H9 (cell line): ENCODE results near the gene UPF1. TPM values are rescaled to one million over a fixed set of nuclear protein-coding genes. Genes with fewer than 3 reads are reported as not detected.

Source experiments
- DNase-seq: peaks from one replicate; pipeline ENCODE4 v3.0.0-alpha.2; 2017
- H2AFZ ChIP-seq: one replicate; pipeline ENCODE4 v1.6.1; 2013; ENCODE audit warnings: mild to moderate bottlenecking, low read length, control low read depth, moderate library complexity
- H2AK5ac ChIP-seq: 2 replicates; pipeline ENCODE4 v1.6.1; 2013; ENCODE audit warnings: low read length, control low read depth, mixed read lengths; ENCODE audit not compliant: insufficient read length
- H2BK120ac ChIP-seq: one replicate; pipeline ENCODE4 v1.6.1; 2013; ENCODE audit warnings: low read depth, mild to moderate bottlenecking, low read length, control low read depth, inconsistent platforms; ENCODE audit not compliant: poor library complexity, severe bottlenecking
- H2BK12ac ChIP-seq: 2 replicates; pipeline ENCODE4 v1.6.1; 2013; ENCODE audit warnings: low read length, control low read depth, mixed read lengths, low read depth; ENCODE audit not compliant: insufficient read length
- H2BK15ac ChIP-seq: 2 replicates; pipeline ENCODE4 v1.6.1; 2013; ENCODE audit warnings: low read depth, low read length, control low read depth
- H2BK20ac ChIP-seq: one replicate; pipeline ENCODE4 v1.6.1; 2013; ENCODE audit warnings: low read depth, mild to moderate bottlenecking, low read length, control low read depth, inconsistent platforms; ENCODE audit not compliant: poor library complexity, severe bottlenecking
- H2BK5ac ChIP-seq: 2 replicates; pipeline ENCODE4 v1.6.1; 2013; ENCODE audit warnings: low read length, control low read depth, mixed read lengths; ENCODE audit not compliant: insufficient read length
- H3K14ac ChIP-seq: 2 replicates; pipeline ENCODE4 v1.6.1; 2013; ENCODE audit warnings: low read length, control low read depth; ENCODE audit not compliant: insufficient read depth
- H3K18ac ChIP-seq: 2 replicates; pipeline ENCODE4 v1.6.1; 2013; ENCODE audit warnings: low read depth, mild to moderate bottlenecking, mixed read lengths, low read length, control low read depth; ENCODE audit not compliant: insufficient read length
- H3K23ac ChIP-seq: 2 replicates; pipeline ENCODE4 v1.6.1; 2013; ENCODE audit warnings: low read length, control low read depth, mixed read lengths, low read depth; ENCODE audit not compliant: insufficient read length
- H3K23me2 ChIP-seq: 2 replicates; pipeline ENCODE4 v1.6.1; 2013; ENCODE audit warnings: low read depth, mild to moderate bottlenecking, mixed read lengths, low read length, control low read depth; ENCODE audit not compliant: insufficient read length, poor library complexity, severe bottlenecking
- H3K27ac ChIP-seq: 2 replicates; pipeline ENCODE4 v1.5.1; 2013; ENCODE audit warnings: low read length, control low read depth, mixed read lengths, low read depth; ENCODE audit not compliant: insufficient read length
- H3K27me3 ChIP-seq: 2 replicates; pipeline ENCODE4 v1.6.1; 2013; ENCODE audit warnings: low read length, control low read depth, inconsistent platforms; ENCODE audit not compliant: insufficient read depth
- H3K4ac ChIP-seq: 2 replicates; pipeline ENCODE4 v1.6.1; 2013; ENCODE audit warnings: low read depth, mild to moderate bottlenecking, control low read depth, inconsistent platforms, low read length, moderate library complexity
- H3K4me1 ChIP-seq: 2 replicates; pipeline ENCODE4 v1.6.1; 2013; ENCODE audit warnings: low read length, control low read depth, inconsistent platforms; ENCODE audit not compliant: insufficient read depth
- H3K4me2 ChIP-seq: 2 replicates; pipeline ENCODE4 v1.6.1; 2013; ENCODE audit warnings: low read length, control low read depth, mixed read lengths; ENCODE audit not compliant: insufficient read length, insufficient read depth
- H3K56ac ChIP-seq: 2 replicates; pipeline ENCODE4 v1.6.1; 2013; ENCODE audit warnings: low read depth, mild to moderate bottlenecking, mixed read lengths, low read length, control low read depth; ENCODE audit not compliant: insufficient read length
- H3K79me1 ChIP-seq: 2 replicates; pipeline ENCODE4 v1.6.1; 2013; ENCODE audit warnings: low read depth, mild to moderate bottlenecking, moderate library complexity, low read length, control low read depth, inconsistent platforms; ENCODE audit not compliant: insufficient read depth, poor library complexity, severe bottlenecking
- H3K79me2 ChIP-seq: 2 replicates; pipeline ENCODE4 v1.6.1; 2013; ENCODE audit warnings: low read length, control low read depth, inconsistent platforms; ENCODE audit not compliant: insufficient read depth
- H3K9ac ChIP-seq: 2 replicates; pipeline ENCODE4 v1.6.1; 2013; ENCODE audit warnings: low read length, control low read depth, mixed read lengths; ENCODE audit not compliant: insufficient read length; ENCODE audit errors: extremely low read depth
- H3K9me3 ChIP-seq: one replicate; pipeline ENCODE4 v1.6.1; 2013; ENCODE audit warnings: low read depth, low read length, inconsistent platforms; ENCODE audit not compliant: control insufficient read depth
- H3T11ph ChIP-seq: one replicate; pipeline ENCODE4 v1.6.1; 2013; ENCODE audit warnings: mild to moderate bottlenecking, low read length, control low read depth, inconsistent platforms
- H4K20me1 ChIP-seq: one replicate; pipeline ENCODE4 v1.6.1; 2013; ENCODE audit not compliant: control insufficient read depth, insufficient read length, insufficient read depth
- H4K5ac ChIP-seq: 2 replicates; pipeline ENCODE4 v1.6.1; 2013; ENCODE audit warnings: low read depth, mild to moderate bottlenecking, mixed read lengths, low read length, control low read depth; ENCODE audit not compliant: insufficient read length
- H4K8ac ChIP-seq: replicated peaks from 2 replicates; pipeline ENCODE4 v1.6.1; 2013; ENCODE audit warnings: low read length, control low read depth, mixed read lengths, low read depth; ENCODE audit not compliant: insufficient read length
- H4K91ac ChIP-seq: 2 replicates; pipeline ENCODE4 v1.6.1; 2013; ENCODE audit warnings: low read depth, mild to moderate bottlenecking, moderate library complexity, mixed read lengths, low read length, control low read depth; ENCODE audit not compliant: insufficient read length
- H3K27ac Mint-ChIP-seq, 3 experiments: 2 replicates in 2 of 3; 3 replicates in 1 of 3; pipeline ENCODE4 v1.8.0; 2020 to 2021; ENCODE audit warnings: mixed read lengths in 3 of 3, mild to moderate bottlenecking in 1 of 3, moderate library complexity in 1 of 3
- H3K27me3 Mint-ChIP-seq: 2 replicates; pipeline ENCODE4 v1.8.0; 2021; ENCODE audit warnings: low read depth, mild to moderate bottlenecking, moderate library complexity, mixed read lengths
- H3K36me3 Mint-ChIP-seq, 3 experiments: 2 replicates in 2 of 3; 3 replicates in 1 of 3; pipeline ENCODE4 v1.8.0; 2020 to 2021; ENCODE audit warnings: low read depth in 3 of 3, mixed read lengths in 3 of 3; ENCODE audit not compliant: insufficient read depth in 1 of 3
- H3K4me1 Mint-ChIP-seq, 2 experiments: 2 replicates each; pipeline ENCODE4 v1.8.0; 2020; ENCODE audit warnings: mixed read lengths in 2 of 2
- H3K4me3 Mint-ChIP-seq, 2 experiments: 2 replicates in 1 of 2; 3 replicates in 1 of 2; pipeline ENCODE4 v1.8.0; 2020 to 2021; ENCODE audit warnings: mild to moderate bottlenecking in 2 of 2, mixed read lengths in 2 of 2, moderate library complexity in 1 of 2
- H3K9me3 Mint-ChIP-seq, 2 experiments: 2 replicates in 1 of 2; 3 replicates in 1 of 2; pipeline ENCODE4 v1.8.0; 2020; ENCODE audit warnings: mild to moderate bottlenecking in 2 of 2, mixed read lengths in 2 of 2, moderate library complexity in 1 of 2
- CTCF ChIP-seq: fragments of 200-600 bp; sonication (generic); conservative IDR thresholded peaks from 3 replicates; pipeline ENCODE4 v1.8.0; 2021; ENCODE audit warnings: antibody characterized with exemption, mild to moderate bottlenecking
- WGBS: extraction: QIAGEN DNeasy Blood & Tissue Kit; methylation state at CpG from one replicate; pipeline ENCODE4 v1.1.7; 2013; ENCODE audit warnings: missing lambda C conversion rate, low lambda C conversion rate, mixed read lengths; ENCODE audit not compliant: insufficient read length; ENCODE audit errors: extremely low coverage; 5-methylcytosine and 5-hydroxymethylcytosine counted together
- total RNA-seq: library from RNA; stranded (reverse); gene quantifications from 2 replicates; pipeline ENCODE4 v1.2.1, GENCODE V29; 2021

UPF1 gene
- total RNA-seq, 1 experiment from 2014 or later = 85.4 TPM

- no peak overlapping the region for H2BK15ac ChIP-seq
- no peak overlapping the region for H4K8ac ChIP-seq
- Mint-ChIP-seq H3K4me1 (peaks cover 0 to 10% of the 10 kb centered on the region in 2 experiments; a peak in 1 of 4 replicates), H3K27me3 (peaks cover 17% of the 10 kb centered on the region), H3K36me3 (peaks cover 1 to 9% (median 5%) of the 10 kb centered on the region in 3 experiments; a peak in 5 of 7 replicates), H3K9me3 (no peaks in the 10 kb centered on the region; a peak in 1 of 5 replicates), H3K27ac (no peak overlapping the region), H3K4me3 (no peak overlapping the region)
- no peak for TF ChIP-seq CTCF
- no peak overlapping the region for H3K23ac ChIP-seq
- no peak overlapping the region for H3T11ph ChIP-seq
- H4K20me1 ChIP-seq = no peaks in the 10 kb centered on the region
- no peaks in the 10 kb centered on the region for H3K9me3 ChIP-seq
- H2BK5ac ChIP-seq = no peak overlapping the region
- no peak overlapping the region for H2BK12ac ChIP-seq
- H3K27ac ChIP-seq = no peak overlapping the region
- H3K56ac ChIP-seq = no peak overlapping the region
- H2BK20ac ChIP-seq = no peak overlapping the region
- H3K79me1 ChIP-seq = no peaks in the 10 kb centered on the region
- no peak for DNase-seq
- no peak overlapping the region for H4K5ac ChIP-seq
- H2BK120ac ChIP-seq = no peak overlapping the region
- no peak overlapping the region for H2AK5ac ChIP-seq
- no peaks in the 10 kb centered on the region for H3K79me2 ChIP-seq
- H3K18ac ChIP-seq = no peak overlapping the region
- H4K91ac ChIP-seq = no peak overlapping the region
- H3K27me3 ChIP-seq = no peaks in the 10 kb centered on the region; the same call in 1 of the 2 replicates
- H2AFZ ChIP-seq = no peak overlapping the region
- no CpG with 5 or more reads among the region's 18 CpGs for WGBS
- no peak overlapping the region for H3K9ac ChIP-seq
- H3K4me2 ChIP-seq = no peak overlapping the region
- H3K4me1 ChIP-seq = no peaks in the 10 kb centered on the region
- H3K23me2 ChIP-seq = peaks cover 7% of the 10 kb centered on the region
- no peak overlapping the region for H3K4ac ChIP-seq
- H3K14ac ChIP-seq = no peak overlapping the region
These were observed 66.4 kb downstream of the UPF1 start for GRCh38 chr19:18898081-18898606.
